Left colon (tissue), 2 donors: Measurements from ENCODE around the gene ZNF385D. TPM values are rescaled to one million over a fixed set of nuclear protein-coding genes. Genes with fewer than 3 reads are reported as not detected.
"Not testable (repeated sequence)": the region's sequence is repeated elsewhere in the genome, so short reads cannot be mapped to it uniquely, and the experiment has no call there.

Experiments used
- ATAC-seq: fragments of 200-7000 bp; cut with Tn5 transposase; one replicate; pipeline ENCODE4 v1.9.1; 2020; ENCODE audit warnings: mild to moderate bottlenecking, moderate library complexity
- DNase-seq, 2 donors: peaks; one replicate each; pipeline ENCODE4 v3.0.0-alpha.2; 2020
- intact Hi-C, 2 donors: fragments of 100-400 bp; cut with DNase I in 1 of 2; cut with micrococcal nuclease in 1 of 2; formaldehyde crosslinking; loops; one replicate each; pipeline versions ENCODE4 v1.11.2 to v1.14.0; 2022; cut with DNase I, micrococcal nuclease
- total RNA-seq, 2 donors: library from RNA; stranded (reverse); fragmentation: NEBNext Ultra II Directional; extraction: Animal tissue kit (Norgen Biotek cat#: 25700); gene quantifications; one replicate each; pipeline ENCODE4 v1.2.1, GENCODE V29; 2021
- donor health status: DM: no; HTN: no; CAD: no.
- donor health status: DM: yes; HTN: yes; CAD: no.

Gene ZNF385D
- total RNA-seq, 2 donors from 2014 or later = 0.79 to 0.87 TPM

GRCh38 chr3:21540265-21540664 is 210.7 kb downstream of the ZNF385D start:
- ATAC-seq (no peak), DNase-seq (no peak)
- intact Hi-C loops = no loop called here

GRCh38 chr3:21534462-21534861 is 216.5 kb downstream of the ZNF385D start:
- no peak for DNase-seq
- no peak for ATAC-seq
- intact Hi-C loops = no loop called here

GRCh38 chr3:21533002-21533401 is 218.0 kb downstream of the ZNF385D start:
- intact Hi-C loops = no loop called here
- ATAC-seq = no peak
- DNase-seq = no peak

GRCh38 chr3:21531909-21532308 is 219.1 kb downstream of the ZNF385D start:
- ATAC-seq = no peak
- no peak for DNase-seq
- intact Hi-C loops = no loop called here

- DNase-seq = no peak
These were observed 222.6 kb downstream of the ZNF385D start for GRCh38 chr3:21528291-21528995.

GRCh38 chr3:21526461-21526860 is 224.5 kb downstream of the ZNF385D start:
- ATAC-seq (no peak), DNase-seq (no peak)
- intact Hi-C loops = no loop called here

More at GRCh38 chr3:21528291-21528995, 222.6 kb downstream of the ZNF385D start:
- intact Hi-C loops = no loop called here
- ATAC-seq = no peak

GRCh38 chr3:21524133-21524532 is 226.9 kb downstream of the ZNF385D start:
- no peak for ATAC-seq
- DNase-seq = no peak
- intact Hi-C loops = no loop called here

GRCh38 chr3:21520106-21520963 is 230.7 kb downstream of the ZNF385D start:
- ATAC-seq = no peak
- intact Hi-C loops = no loop called here

GRCh38 chr3:21517184-21517583 is 233.8 kb downstream of the ZNF385D start:
- intact Hi-C loops = no loop called here

More at GRCh38 chr3:21520106-21520963, 230.7 kb downstream of the ZNF385D start:
- DNase-seq = no peak

GRCh38 chr3:21515417-21515816 is 235.6 kb downstream of the ZNF385D start:
- DNase-seq (no peak), ATAC-seq (no peak)
- intact Hi-C loops = no loop called here

More at GRCh38 chr3:21517184-21517583, 233.8 kb downstream of the ZNF385D start:
- ATAC-seq = no peak
- DNase-seq = no peak

- ATAC-seq (no peak), DNase-seq (no peak)
- intact Hi-C loops = no loop called here
These were observed 241.1 kb downstream of the ZNF385D start for GRCh38 chr3:21509731-21510470.

- no peak for DNase-seq
- intact Hi-C loops = no loop called here
- ATAC-seq = no peak
These were observed 242.8 kb downstream of the ZNF385D start for GRCh38 chr3:21508246-21508645.

GRCh38 chr3:21505711-21506460 is 245.1 kb downstream of the ZNF385D start:
- no peak for ATAC-seq
- intact Hi-C loops = no loop called here
- DNase-seq = no peak

- intact Hi-C loops = no loop called here
- ATAC-seq (no peak), DNase-seq (no peak)
These were observed 248.4 kb downstream of the ZNF385D start for GRCh38 chr3:21502656-21503055.

GRCh38 chr3:21500834-21501233 is 250.2 kb downstream of the ZNF385D start:
- no peak for ATAC-seq
- intact Hi-C loops = no loop called here
- no peak for DNase-seq

GRCh38 chr3:21490671-21491070 is 260.3 kb downstream of the ZNF385D start:
- ATAC-seq, DNase-seq, intact Hi-C loops: not testable (repeated sequence)

- no peak for ATAC-seq
- intact Hi-C loops = no loop called here
- no peak for DNase-seq
These were observed 263.5 kb downstream of the ZNF385D start for GRCh38 chr3:21487520-21487919.

- DNase-seq, ATAC-seq, intact Hi-C loops: not testable (repeated sequence)
These were observed 264.7 kb downstream of the ZNF385D start for GRCh38 chr3:21486024-21486935.
